Measurements from ENCODE around the gene TUB. TPM values are rescaled to one million over a fixed set of nuclear protein-coding genes. Genes with fewer than 3 reads are reported as not detected.

Gene TUB, protein sequence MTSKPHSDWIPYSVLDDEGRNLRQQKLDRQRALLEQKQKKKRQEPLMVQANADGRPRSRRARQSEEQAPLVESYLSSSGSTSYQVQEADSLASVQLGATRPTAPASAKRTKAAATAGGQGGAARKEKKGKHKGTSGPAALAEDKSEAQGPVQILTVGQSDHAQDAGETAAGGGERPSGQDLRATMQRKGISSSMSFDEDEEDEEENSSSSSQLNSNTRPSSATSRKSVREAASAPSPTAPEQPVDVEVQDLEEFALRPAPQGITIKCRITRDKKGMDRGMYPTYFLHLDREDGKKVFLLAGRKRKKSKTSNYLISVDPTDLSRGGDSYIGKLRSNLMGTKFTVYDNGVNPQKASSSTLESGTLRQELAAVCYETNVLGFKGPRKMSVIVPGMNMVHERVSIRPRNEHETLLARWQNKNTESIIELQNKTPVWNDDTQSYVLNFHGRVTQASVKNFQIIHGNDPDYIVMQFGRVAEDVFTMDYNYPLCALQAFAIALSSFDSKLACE
- total RNA-seq (ENCODE audit: unreplicated experiment): 2.8 TPM
- long read RNA-seq: 0 reads

DNA sequence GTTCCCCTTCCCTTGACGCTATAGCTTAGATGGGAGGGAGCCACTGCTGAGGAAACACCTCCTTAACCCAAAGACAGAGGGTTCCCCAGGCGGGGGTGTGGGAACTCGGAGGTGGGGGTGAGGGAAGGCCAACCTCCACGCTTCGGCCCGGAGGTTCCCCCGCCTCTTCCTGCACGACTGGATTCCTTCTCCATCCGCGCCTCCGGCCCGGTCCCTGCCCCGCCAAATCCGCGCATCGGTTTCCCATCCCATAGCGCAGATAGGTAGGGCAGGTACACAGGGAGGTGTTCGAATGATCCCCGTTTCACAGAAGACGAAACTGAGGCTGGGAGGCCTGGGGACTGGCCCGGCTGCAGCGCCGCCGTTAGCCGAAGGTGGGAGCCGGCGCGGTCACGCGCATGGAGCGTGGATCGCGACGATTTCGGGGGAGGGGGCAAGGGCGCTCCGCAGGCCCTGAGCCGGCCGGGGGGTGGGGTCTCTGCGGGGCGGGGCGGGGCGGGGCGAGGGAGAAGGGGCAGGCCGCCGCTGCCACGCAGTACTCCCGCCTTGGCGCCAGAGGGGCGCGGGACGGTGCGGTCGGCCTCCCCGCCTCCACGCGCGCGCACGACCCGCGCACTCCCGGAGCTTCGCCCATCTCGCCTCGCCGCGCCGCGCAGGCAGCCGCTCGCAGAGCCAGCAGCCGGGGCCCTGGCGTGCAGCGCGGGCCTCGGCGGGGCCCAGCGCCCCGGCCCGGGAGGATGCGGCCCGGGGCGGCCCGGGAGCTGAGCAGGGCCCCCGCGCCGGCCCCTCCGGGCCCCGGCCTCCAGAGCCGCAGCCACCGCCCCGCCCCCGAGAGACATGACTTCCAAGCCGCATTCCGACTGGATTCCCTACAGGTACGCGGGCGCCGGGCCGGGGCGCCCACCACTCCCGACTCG, at the start of gene TUB:
TUB (plus strand) TSS at position 538 of the 917 bp plus-strand sequence; CDS start at position 838, 300 bp downstream.
- H3K4me1 Mint-ChIP-seq (ENCODE audit: low read depth, unreplicated experiment): peaks cover 8% of the 10 kb centered on the region

DNA sequence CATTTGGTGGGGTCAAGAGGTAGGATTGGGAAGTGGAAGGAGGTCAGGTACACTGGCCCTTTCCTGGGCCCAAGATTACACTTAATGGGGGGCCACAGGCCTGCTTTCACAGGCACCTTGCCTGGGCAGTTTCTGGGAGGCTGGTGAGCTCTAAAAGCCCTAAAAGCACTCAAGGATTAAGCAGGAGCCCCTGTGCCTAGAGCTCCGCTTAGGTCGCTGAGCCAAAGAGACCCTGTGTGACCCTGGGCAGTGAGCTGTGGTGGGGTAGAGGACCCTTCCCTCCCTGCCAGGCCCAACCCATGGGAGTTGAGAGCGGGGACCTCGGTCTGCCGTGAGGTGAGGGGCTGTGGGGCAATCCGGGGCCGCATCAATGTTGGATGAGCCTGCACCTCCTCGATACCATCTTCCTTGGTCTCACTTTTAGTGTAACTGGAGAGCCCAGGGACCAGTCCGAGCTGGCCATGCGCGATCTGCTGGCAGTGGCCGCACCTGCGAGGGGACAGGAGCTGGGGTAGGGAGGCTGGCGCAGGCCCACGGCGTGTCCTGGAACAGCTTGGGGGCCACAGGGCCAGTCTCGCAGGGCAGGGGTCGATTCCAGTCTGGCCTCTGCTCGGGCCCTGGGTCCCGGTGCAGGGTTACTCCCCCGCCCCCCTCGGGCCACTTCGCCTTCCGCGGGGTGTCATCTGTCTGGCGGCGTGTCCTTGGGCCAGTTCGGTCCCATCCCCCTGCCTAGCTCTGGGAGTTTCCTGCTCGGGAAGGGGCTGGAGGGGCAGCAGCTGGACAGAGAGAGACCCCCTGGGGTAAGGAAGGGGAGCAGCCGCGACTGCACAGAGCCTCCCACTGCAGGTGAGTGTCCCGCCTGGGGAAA, 49.5 kb upstream of the TUB start:
- Mint-ChIP-seq H3K27me3 (ENCODE audit: unreplicated experiment) (peaks cover 13% of the 10 kb centered on the region), H3K9me3 (ENCODE audit: unreplicated experiment) (peaks cover 3% of the 10 kb centered on the region), H3K4me3 (ENCODE audit: unreplicated experiment) (no peak overlapping the region), H3K4me1 (ENCODE audit: low read depth, unreplicated experiment) (peaks cover 15% of the 10 kb centered on the region), H3K27ac (ENCODE audit: unreplicated experiment) (no peak overlapping the region), H3K36me3 (ENCODE audit: unreplicated experiment) (no peaks in the 10 kb centered on the region)
- DNase-seq: no peak
- TF ChIP-seq, protein P1, sequence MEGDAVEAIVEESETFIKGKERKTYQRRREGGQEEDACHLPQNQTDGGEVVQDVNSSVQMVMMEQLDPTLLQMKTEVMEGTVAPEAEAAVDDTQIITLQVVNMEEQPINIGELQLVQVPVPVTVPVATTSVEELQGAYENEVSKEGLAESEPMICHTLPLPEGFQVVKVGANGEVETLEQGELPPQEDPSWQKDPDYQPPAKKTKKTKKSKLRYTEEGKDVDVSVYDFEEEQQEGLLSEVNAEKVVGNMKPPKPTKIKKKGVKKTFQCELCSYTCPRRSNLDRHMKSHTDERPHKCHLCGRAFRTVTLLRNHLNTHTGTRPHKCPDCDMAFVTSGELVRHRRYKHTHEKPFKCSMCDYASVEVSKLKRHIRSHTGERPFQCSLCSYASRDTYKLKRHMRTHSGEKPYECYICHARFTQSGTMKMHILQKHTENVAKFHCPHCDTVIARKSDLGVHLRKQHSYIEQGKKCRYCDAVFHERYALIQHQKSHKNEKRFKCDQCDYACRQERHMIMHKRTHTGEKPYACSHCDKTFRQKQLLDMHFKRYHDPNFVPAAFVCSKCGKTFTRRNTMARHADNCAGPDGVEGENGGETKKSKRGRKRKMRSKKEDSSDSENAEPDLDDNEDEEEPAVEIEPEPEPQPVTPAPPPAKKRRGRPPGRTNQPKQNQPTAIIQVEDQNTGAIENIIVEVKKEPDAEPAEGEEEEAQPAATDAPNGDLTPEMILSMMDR (IDR thresholded peaks at IDR 0.05; ENCODE audit: partially characterized antibody, unreplicated experiment): no peak

More for the DNA sequence above, at the start of gene TUB:
- TF ChIP-seq, protein P1 (IDR thresholded peaks at IDR 0.05; ENCODE audit: partially characterized antibody, unreplicated experiment): no peak
- H3K27ac Mint-ChIP-seq (ENCODE audit: unreplicated experiment): no peak within 1 kb of the TSS
- peak within 1 kb of the TSS; percentile 70 for H3K4me3 Mint-ChIP-seq (ENCODE audit: unreplicated experiment)
- H3K27me3 Mint-ChIP-seq (ENCODE audit: unreplicated experiment): peaks cover 18% of the 10 kb centered on the region
- DNase-seq: no peak
- H3K36me3 Mint-ChIP-seq (ENCODE audit: unreplicated experiment): no peaks in the 10 kb centered on the region
- peaks cover 6% of the 10 kb centered on the region for H3K9me3 Mint-ChIP-seq (ENCODE audit: unreplicated experiment)

DNA sequence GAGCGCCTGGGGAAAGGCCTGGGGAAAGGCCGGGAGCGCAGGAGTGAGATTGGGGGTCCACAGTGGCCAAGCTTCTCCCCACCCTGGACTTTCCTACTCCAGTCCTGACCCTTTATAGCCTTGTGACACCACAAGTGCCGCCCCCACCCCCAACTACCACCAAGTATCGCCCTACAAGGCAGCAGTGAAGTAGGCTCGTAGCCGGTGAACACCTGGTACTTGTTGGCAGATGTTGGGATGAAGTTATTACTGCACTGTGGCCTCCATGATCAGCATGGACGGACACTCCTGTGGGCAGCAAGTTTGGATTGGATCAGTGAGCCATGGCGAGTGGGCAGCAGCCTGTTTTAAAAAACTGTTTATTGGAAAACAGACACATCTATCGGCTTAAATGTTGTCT, 48.9 kb upstream of the TUB start:
- TF ChIP-seq, protein P1 (IDR thresholded peaks at IDR 0.05; ENCODE audit: partially characterized antibody, unreplicated experiment): no peak
- H3K27ac Mint-ChIP-seq (ENCODE audit: unreplicated experiment): no peak overlapping the region
- peaks cover 13% of the 10 kb centered on the region for H3K27me3 Mint-ChIP-seq (ENCODE audit: unreplicated experiment)
- peaks cover 3% of the 10 kb centered on the region for H3K9me3 Mint-ChIP-seq (ENCODE audit: unreplicated experiment)
- no peak for DNase-seq
- H3K4me3 Mint-ChIP-seq (ENCODE audit: unreplicated experiment): no peak overlapping the region
- H3K36me3 Mint-ChIP-seq (ENCODE audit: unreplicated experiment): no peaks in the 10 kb centered on the region
- peaks cover 15% of the 10 kb centered on the region for H3K4me1 Mint-ChIP-seq (ENCODE audit: low read depth, unreplicated experiment)

DNA sequence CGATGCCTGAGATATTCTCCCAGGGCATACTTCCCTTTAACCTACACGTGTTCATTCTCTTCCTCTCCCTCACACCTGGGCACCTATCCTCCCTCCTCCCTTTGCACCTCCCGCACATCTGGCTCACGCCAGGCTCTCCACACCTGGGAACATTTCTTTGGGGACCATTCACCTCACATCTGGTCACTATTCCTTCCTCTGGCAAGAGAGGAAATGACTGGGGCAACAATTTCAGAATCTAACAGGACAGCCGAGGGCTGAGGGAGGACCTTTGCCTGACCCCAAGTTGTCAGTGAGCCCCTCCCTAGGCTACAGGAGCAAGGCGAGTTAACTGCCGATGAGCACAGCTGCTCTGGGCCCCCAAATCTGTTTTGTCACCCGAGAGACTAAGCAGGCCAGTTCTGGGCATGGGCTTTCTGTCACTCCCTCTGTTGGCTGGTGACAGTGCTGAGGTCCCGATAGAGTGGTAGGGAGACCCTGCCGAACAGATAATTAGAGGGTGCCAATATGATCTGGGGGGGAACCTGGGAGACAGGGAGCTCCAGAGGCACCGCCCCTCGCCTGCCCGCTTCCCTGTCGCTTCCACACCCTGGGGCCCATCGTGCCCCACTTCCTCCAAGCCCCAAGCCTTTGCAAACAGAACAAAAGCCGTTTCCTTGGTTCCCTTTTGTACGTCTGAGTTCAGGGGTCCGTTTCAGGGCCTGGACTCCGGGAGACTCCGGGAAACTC, 48.3 kb upstream of the TUB start:
- peaks cover 17% of the 10 kb centered on the region for H3K4me1 Mint-ChIP-seq (ENCODE audit: low read depth, unreplicated experiment)
- DNase-seq: no peak
- H3K36me3 Mint-ChIP-seq (ENCODE audit: unreplicated experiment): no peaks in the 10 kb centered on the region
- H3K9me3 Mint-ChIP-seq (ENCODE audit: unreplicated experiment): peaks cover 4% of the 10 kb centered on the region
- TF ChIP-seq, protein P1 (IDR thresholded peaks at IDR 0.05; ENCODE audit: partially characterized antibody, unreplicated experiment): no peak
- H3K4me3 Mint-ChIP-seq (ENCODE audit: unreplicated experiment): peak overlapping the region; percentile 61
- no peak overlapping the region for H3K27ac Mint-ChIP-seq (ENCODE audit: unreplicated experiment)
- peaks cover 13% of the 10 kb centered on the region for H3K27me3 Mint-ChIP-seq (ENCODE audit: unreplicated experiment)

Data from glutamatergic neuron (in vitro differentiated cells).